Subcutaneous adipose tissue (tissue), 4 donors: ENCODE measurements around the gene RPN2. TPM values are rescaled to one million over a fixed set of nuclear protein-coding genes. Genes with fewer than 3 reads are reported as not detected.

Experiments
- total RNA-seq, 4 donors: library from RNA; depleted of rRNA; stranded (reverse); fragments of >200 nt; gene quantifications; one replicate each; pipeline ENCODE4 v1.1.0, GENCODE V29; 2016
- TF ChIP-seq, protein P1 (sequence below): fragments of 450-650 bp; IDR thresholded peaks from one replicate; pipeline ENCODE4 v1.5.1; 2016; ENCODE audit warnings: low read depth, mild to moderate bottlenecking, control low read depth, antibody characterized with exemption, moderate library complexity

Gene RPN2
- total RNA-seq, 4 donors from 2014 or later = 65.6 to 130 (median 109) TPM

DNA sequence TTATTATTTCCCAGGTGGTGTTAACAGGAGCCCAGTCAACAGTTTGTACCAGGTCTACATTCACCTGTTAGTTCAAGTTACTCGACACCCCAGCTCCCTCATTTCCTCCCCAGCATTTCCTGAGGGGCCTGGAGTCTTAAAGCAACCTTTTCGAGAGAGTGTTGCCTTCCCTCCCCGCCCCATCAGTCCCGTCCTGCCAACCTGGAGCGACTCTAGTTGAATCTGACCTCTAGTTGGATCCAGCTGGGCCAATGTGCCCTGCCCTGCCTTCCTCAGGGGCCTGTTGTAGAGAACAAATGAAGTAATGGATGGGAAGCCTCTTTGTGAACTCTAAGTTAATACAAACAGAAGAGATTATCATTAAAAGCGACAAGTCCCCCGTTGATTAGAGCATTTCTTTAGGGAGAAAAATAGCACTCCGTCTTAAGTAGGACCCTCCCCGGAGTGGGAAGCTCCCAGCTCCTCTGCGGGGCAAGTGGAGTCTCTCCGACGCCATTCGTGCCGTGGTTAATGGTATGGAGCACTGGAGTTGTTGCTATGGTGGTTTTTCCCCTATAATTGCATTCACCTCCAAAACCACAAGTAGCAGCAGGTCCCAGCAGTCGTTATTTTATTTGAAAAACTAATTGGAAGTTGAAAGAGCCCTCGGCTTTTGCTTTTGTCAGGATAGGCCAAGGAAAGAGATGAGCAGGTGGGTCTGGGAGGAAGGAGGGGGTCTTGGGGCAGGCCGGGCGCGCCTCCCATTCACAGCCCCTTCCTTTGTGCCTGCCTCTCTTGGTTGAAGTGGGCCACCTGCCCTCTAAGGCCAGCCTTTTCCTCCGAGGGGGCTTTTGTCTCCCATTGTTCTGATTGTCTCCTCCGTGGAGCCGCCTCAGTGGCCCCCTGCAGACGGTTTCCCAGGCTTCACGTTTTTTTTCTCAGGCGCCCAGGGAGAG lies 66.4 kb downstream of the RPN2 start:
- TF ChIP-seq, protein P1, sequence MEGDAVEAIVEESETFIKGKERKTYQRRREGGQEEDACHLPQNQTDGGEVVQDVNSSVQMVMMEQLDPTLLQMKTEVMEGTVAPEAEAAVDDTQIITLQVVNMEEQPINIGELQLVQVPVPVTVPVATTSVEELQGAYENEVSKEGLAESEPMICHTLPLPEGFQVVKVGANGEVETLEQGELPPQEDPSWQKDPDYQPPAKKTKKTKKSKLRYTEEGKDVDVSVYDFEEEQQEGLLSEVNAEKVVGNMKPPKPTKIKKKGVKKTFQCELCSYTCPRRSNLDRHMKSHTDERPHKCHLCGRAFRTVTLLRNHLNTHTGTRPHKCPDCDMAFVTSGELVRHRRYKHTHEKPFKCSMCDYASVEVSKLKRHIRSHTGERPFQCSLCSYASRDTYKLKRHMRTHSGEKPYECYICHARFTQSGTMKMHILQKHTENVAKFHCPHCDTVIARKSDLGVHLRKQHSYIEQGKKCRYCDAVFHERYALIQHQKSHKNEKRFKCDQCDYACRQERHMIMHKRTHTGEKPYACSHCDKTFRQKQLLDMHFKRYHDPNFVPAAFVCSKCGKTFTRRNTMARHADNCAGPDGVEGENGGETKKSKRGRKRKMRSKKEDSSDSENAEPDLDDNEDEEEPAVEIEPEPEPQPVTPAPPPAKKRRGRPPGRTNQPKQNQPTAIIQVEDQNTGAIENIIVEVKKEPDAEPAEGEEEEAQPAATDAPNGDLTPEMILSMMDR = no peak

DNA sequence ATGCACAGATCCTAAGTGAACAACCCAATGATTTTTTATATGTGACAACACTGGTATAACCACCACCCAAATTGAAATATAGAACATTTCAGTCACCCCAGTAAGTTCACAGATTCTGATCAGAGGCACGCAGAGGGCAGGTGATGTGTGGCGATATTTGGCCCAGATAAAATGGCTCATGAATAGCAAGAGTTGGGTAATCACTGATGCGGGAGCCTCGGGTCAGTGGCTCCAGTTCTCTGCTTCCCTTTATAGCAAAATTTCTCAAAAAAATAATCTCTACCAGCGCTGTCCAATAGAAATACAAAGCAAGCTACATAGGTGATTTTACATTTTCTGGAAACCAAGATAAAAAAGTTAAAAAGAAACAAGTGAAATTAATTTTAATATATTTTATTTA lies 67.6 kb downstream of the RPN2 start:
- TF ChIP-seq, protein P1 = no peak

DNA sequence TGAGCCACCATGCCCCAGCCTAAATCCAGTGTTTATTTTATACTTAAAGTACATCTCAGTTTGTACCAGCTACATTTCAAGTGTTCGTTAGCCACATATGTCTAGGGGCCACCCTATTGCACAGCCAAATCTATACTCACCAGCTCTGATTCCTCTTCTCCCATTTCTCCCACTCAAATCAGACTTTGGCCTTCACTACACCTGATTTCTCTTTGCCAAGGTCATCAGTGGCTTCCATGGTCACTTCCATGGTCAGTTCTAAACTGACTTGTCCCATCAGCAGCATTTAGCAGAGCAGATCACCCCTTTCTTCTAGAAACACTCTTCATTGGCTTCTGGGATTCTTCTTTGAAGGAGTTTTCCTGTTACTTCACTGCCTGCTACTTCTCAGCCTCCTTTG lies 68.4 kb downstream of the RPN2 start:
- TF ChIP-seq, protein P1 = no peak

DNA sequence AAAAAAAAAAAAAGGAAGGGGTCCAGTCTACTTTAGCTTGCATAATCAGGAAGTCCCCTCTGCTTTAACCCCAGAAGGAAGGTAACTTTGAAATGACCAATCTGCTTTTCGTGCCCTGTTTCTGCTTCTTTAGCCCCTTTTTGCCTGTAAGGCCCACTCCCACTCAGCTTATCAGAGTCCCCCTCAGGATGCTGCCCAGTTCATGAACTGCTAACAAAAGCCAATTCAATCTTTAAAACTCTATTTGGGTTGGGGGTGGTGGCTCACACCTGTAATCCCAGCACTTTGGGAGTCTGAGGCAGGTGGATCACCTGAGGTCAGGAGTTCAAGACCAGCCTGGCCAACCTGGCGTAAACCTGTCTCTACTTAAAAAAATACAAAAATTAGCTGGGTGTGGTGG lies 70.2 kb downstream of the RPN2 start:
- TF ChIP-seq, protein P1 = no peak

DNA sequence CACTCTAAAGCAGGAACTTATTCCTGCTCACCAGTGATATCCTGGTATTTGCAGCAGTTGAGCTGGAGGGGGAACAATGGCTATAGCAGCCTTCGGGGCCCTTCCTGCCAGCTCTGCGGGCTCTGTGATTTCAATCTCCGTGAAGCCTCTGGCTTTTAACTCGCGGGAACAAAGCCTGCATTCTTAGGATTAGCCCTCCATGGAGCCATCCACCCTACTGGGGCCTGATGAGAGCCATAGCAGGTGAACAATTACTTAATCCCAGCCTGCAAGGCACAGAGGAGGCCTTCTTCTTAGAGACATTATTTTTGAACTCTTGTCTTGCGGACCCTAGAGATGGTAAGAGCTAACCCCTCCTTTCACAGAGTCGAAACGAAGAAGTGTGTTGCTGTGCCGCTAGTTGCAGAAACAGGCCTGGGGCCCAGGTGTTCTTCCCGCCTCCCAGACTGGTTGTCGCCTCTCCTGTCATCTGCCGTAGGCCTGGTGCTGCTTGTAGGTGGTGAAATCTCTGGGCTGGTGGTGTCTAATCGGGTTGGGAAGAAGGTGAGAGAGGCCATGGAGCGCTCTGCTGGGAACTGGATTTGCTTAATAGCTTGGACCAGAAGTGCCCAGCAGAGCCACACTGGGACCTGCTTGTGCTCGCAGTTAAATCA lies 72.8 kb downstream of the RPN2 start:
- TF ChIP-seq, protein P1 = no peak

DNA sequence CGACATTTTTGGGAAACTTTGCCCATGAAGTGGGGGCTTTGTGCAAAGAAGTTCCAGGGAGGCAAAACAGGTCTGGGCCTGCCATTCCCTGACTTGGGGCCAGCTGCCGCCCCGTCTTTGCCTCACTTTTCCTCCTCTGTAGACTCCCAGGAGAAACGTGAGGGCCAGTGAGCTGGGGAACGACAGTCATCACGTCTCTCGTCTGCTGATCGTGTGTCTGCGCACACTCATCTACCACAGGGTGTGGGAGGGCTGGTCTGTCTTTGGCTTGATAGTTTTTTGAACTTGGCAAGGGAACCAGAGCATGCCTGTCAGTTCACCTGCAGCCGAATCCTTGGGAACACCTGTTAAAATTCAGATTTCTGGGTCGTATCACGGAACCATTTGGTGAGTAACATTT lies 74.0 kb downstream of the RPN2 start:
- TF ChIP-seq, protein P1 = no peak
